Osteoblast (primary cell): Measurements from ENCODE around the gene MPZL3. TPM values are rescaled to one million over a fixed set of nuclear protein-coding genes. Genes with fewer than 3 reads are reported as not detected.

Source experiments
- DNase-seq: peaks from one replicate; pipeline ENCODE4 v3.0.0; 2011; ENCODE audit warnings: low spot score, mixed read lengths; ENCODE audit not compliant: insufficient read length; ENCODE audit errors: missing footprints
- H2AFZ ChIP-seq: 2 replicates; pipeline ENCODE4 v1.6.0; 2011; ENCODE audit warnings: mild to moderate bottlenecking, low read length
- H3K27ac ChIP-seq: 2 replicates; pipeline ENCODE4 v1.5.1; 2011; ENCODE audit warnings: mild to moderate bottlenecking, low read depth, low read length, moderate library complexity
- H3K27me3 ChIP-seq: 2 replicates; pipeline ENCODE4 v1.6.0; 2012; ENCODE audit warnings: mild to moderate bottlenecking, control low read depth, inconsistent platforms, low read length, moderate library complexity; ENCODE audit not compliant: insufficient read depth
- H3K36me3 ChIP-seq: 2 replicates; pipeline ENCODE4 v1.5.1; 2011; ENCODE audit warnings: mild to moderate bottlenecking, low read length, control low read depth, moderate library complexity; ENCODE audit not compliant: insufficient read depth
- H3K4me1 ChIP-seq: 2 replicates; pipeline ENCODE4 v1.5.1; 2011; ENCODE audit warnings: mild to moderate bottlenecking, low read length, control low read depth, moderate library complexity; ENCODE audit not compliant: insufficient read depth
- H3K4me2 ChIP-seq: 2 replicates; pipeline ENCODE4 v1.6.0; 2011; ENCODE audit warnings: mild to moderate bottlenecking, low read length; ENCODE audit not compliant: insufficient read depth
- H3K4me3 ChIP-seq: fragments of 200-600 bp; sonication (generic); 3 replicates; pipeline ENCODE4 v1.5.1; 2012; ENCODE audit warnings: mild to moderate bottlenecking, low read length, inconsistent platforms; ENCODE audit not compliant: insufficient read depth
- H3K79me2 ChIP-seq: 2 replicates; pipeline ENCODE4 v1.6.0; 2012; ENCODE audit warnings: mild to moderate bottlenecking, low read length, control low read depth, inconsistent platforms; ENCODE audit not compliant: insufficient read depth
- H3K9me3 ChIP-seq: 2 replicates; pipeline ENCODE4 v1.5.1; 2011; ENCODE audit warnings: low read depth, low read length, control low read depth
- H4K20me1 ChIP-seq: 2 replicates; pipeline ENCODE4 v1.6.0; 2012; ENCODE audit warnings: mild to moderate bottlenecking, low read length, control low read depth; ENCODE audit not compliant: insufficient read depth
- total RNA-seq: library from RNA; depleted of rRNA; stranded (reverse); fragments of >200 nt; gene quantifications from 2 replicates; pipeline ENCODE4 v1.2.3, GENCODE V29; 2012
- TF ChIP-seq, protein P1 (sequence below): IDR thresholded peaks from 2 replicates; pipeline ENCODE4 v1.5.1; 2011; ENCODE audit warnings: mild to moderate bottlenecking, low read depth, low read length, moderate library complexity; ENCODE audit errors: extremely low read depth

Gene MPZL3
- total RNA-seq, 1 donor: 1.8 TPM

DNA sequence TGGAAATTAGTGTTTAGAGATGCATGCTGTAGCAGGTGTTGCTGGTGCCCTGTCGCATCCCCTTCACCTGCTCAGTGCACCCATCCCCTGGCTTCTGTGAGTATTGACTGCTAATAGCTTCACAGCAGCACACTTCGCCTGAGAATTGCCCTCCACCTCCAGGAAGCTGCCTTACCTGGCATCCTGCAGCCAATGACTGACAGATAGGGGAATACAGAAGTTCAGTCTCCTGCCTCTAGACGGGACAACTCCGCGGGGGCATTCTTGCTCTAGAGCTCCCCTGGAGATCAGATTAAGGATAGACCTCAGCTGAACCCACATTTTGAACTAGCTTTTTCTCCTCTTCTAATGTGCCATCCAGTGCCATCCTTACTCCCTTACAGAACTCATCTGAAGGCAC is 43.0 kb upstream of the MPZL3 start:
- no peak for DNase-seq
- no peaks in the 10 kb centered on the region for H3K4me1 ChIP-seq
- H3K27ac ChIP-seq: no peak overlapping the region
- TF ChIP-seq, protein P1, sequence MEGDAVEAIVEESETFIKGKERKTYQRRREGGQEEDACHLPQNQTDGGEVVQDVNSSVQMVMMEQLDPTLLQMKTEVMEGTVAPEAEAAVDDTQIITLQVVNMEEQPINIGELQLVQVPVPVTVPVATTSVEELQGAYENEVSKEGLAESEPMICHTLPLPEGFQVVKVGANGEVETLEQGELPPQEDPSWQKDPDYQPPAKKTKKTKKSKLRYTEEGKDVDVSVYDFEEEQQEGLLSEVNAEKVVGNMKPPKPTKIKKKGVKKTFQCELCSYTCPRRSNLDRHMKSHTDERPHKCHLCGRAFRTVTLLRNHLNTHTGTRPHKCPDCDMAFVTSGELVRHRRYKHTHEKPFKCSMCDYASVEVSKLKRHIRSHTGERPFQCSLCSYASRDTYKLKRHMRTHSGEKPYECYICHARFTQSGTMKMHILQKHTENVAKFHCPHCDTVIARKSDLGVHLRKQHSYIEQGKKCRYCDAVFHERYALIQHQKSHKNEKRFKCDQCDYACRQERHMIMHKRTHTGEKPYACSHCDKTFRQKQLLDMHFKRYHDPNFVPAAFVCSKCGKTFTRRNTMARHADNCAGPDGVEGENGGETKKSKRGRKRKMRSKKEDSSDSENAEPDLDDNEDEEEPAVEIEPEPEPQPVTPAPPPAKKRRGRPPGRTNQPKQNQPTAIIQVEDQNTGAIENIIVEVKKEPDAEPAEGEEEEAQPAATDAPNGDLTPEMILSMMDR: no peak
- H3K79me2 ChIP-seq: no peaks in the 10 kb centered on the region
- no peak overlapping the region for H3K4me3 ChIP-seq
- H4K20me1 ChIP-seq: no peaks in the 10 kb centered on the region
- no peaks in the 10 kb centered on the region for H3K36me3 ChIP-seq
- H3K9me3 ChIP-seq: no peaks in the 10 kb centered on the region
- peaks cover 11% of the 10 kb centered on the region for H3K27me3 ChIP-seq
- H3K4me2 ChIP-seq: no peak overlapping the region
- no peak overlapping the region for H2AFZ ChIP-seq

- no peaks in the 10 kb centered on the region for H3K9me3 ChIP-seq
- no peak overlapping the region for H2AFZ ChIP-seq
- H3K27ac ChIP-seq: no peak overlapping the region
- H3K27me3 ChIP-seq: peaks cover 11% of the 10 kb centered on the region
- H4K20me1 ChIP-seq: no peaks in the 10 kb centered on the region
- no peaks in the 10 kb centered on the region for H3K36me3 ChIP-seq
- no peak overlapping the region for H3K4me3 ChIP-seq
- H3K4me1 ChIP-seq: no peaks in the 10 kb centered on the region
- H3K79me2 ChIP-seq: no peaks in the 10 kb centered on the region
- TF ChIP-seq, protein P1: no peak
- no peak overlapping the region for H3K4me2 ChIP-seq
- no peak for DNase-seq
Observed at GRCh38 chr11:118294053-118294452, 41.9 kb upstream of the MPZL3 start.

- no peak overlapping the region for H3K4me2 ChIP-seq
- no peaks in the 10 kb centered on the region for H3K79me2 ChIP-seq
- no peak overlapping the region for H3K4me3 ChIP-seq
- TF ChIP-seq, protein P1: no peak
- no peak overlapping the region for H3K27ac ChIP-seq
- H3K36me3 ChIP-seq: no peaks in the 10 kb centered on the region
- no peak for DNase-seq
- H3K9me3 ChIP-seq: no peaks in the 10 kb centered on the region
- peaks cover 7% of the 10 kb centered on the region for H3K4me1 ChIP-seq
- H4K20me1 ChIP-seq: no peaks in the 10 kb centered on the region
- H3K27me3 ChIP-seq: peaks cover 11% of the 10 kb centered on the region
- no peak overlapping the region for H2AFZ ChIP-seq
Observed at GRCh38 chr11:118291477-118292135, 39.4 kb upstream of the MPZL3 start.

DNA sequence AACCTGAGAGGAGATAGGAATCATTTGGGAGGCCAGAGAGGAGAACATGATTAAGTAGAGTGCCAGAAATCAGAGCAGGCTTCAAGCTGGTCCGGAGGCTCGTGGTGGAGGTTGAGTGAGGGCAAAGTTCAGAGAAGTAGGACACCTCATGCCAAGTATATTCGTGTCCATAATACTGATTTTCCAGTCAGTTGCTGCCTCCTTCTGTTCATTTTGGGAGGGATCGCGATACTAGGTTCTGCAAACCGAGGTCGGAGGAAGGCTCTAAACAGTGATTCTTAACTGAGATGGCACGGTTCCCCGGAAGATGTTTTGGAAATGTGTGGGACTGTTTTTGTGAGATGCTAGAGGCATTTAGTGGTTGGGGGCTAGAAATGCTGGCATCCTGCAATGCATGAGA is 38.8 kb upstream of the MPZL3 start:
- Histone ChIP-seq H3K27ac (no peak overlapping the region), H4K20me1 (no peaks in the 10 kb centered on the region), H3K36me3 (no peaks in the 10 kb centered on the region), H3K9me3 (no peaks in the 10 kb centered on the region), H2AFZ (no peak overlapping the region), H3K27me3 (peaks cover 11% of the 10 kb centered on the region), H3K4me3 (no peak overlapping the region), H3K79me2 (no peaks in the 10 kb centered on the region), H3K4me1 (peaks cover 7% of the 10 kb centered on the region), H3K4me2 (no peak overlapping the region)
- DNase-seq: no peak
- TF ChIP-seq, protein P1: peak; percentile 29
